ENCODE data around the gene TBCC. TPM values are rescaled to one million over a fixed set of nuclear protein-coding genes. Genes with fewer than 3 reads are reported as not detected.

The TBCC gene
- total and polyA plus RNA-seq, 10 of the 15 experiments (the other 5 are each of a cell fraction or from before 2014, with no cell fraction given), result 2.5 to 41.9 (median 20.3) TPM

GRCh38 chr6:42783177-42783875 lies 37.4 kb upstream of the TBCC start (continued):
- TF ChIP-seq NKRF (conservative IDR thresholded peaks at IDR 0.05), result peak; percentile 56; the same call in 1 of the 2 replicates
- peak; percentile 13; the same call in 1 of the 2 replicates for TF ChIP-seq HCFC1 (IDR thresholded peaks at IDR 0.05; ENCODE audit: low read length)
- peak; percentile 30; the same call in 1 of the 2 replicates for TF ChIP-seq STAT1 (conservative IDR thresholded peaks at IDR 0.05)
- TF ChIP-seq PAX8 (IDR thresholded peaks at IDR 0.05), result peak; percentile 70
- TF ChIP-seq SMC3 (IDR thresholded peaks at IDR 0.05; ENCODE audit: borderline replicate concordance, low read length), result 0 out of 2 replicates have a peak, but pooled peaks have one; percentile 7
- TF ChIP-seq MXI1 (IDR thresholded peaks at IDR 0.05; ENCODE audit: low read depth, low read length), result peak; percentile 46; the same call in 1 of the 2 replicates
- peak; percentile 88 for TF ChIP-seq TAF1 (IDR thresholded peaks at IDR 0.05; ENCODE audit: borderline replicate concordance, low read depth, low read length)
- TF ChIP-seq SP1 (IDR thresholded peaks at IDR 0.05; ENCODE audit: low read depth, low read length), result no peak
- no peak for TF ChIP-seq IRF3 (IDR thresholded peaks at IDR 0.05)
- peak; percentile 2 for TF ChIP-seq MYC (IDR thresholded peaks at IDR 0.05; ENCODE audit: insufficient read depth, insufficient read length, insufficient replicate concordance, low read length, severe bottlenecking)
- 0 out of 2 replicates have a peak, but pooled peaks have one; percentile 20 for TF ChIP-seq CREM (IDR thresholded peaks at IDR 0.05; ENCODE audit: low read depth)
- TF ChIP-seq KDM1A (IDR thresholded peaks at IDR 0.05; ENCODE audit: borderline replicate concordance), result no peak
- 0 out of 2 replicates have a peak, but pooled peaks have one; percentile 69 for TF ChIP-seq RBBP5 (conservative IDR thresholded peaks at IDR 0.05)
- no peak for TF ChIP-seq PBX3 (IDR thresholded peaks at IDR 0.05; ENCODE audit: insufficient replicate concordance, low read depth, low read length)
- peak; percentile 61 for TF ChIP-seq NR2F1 (conservative IDR thresholded peaks at IDR 0.05)
- TF ChIP-seq ZNF687 (IDR thresholded peaks at IDR 0.05), result peak; percentile 38
- TF ChIP-seq FOXM1 (IDR thresholded peaks at IDR 0.05; ENCODE audit: low read depth, low read length), result peak; percentile 31; the same call in 1 of the 2 replicates
- no peak for TF ChIP-seq BCL3 (IDR thresholded peaks at IDR 0.05; ENCODE audit: borderline replicate concordance, insufficient read depth, low read depth, low read length, poor library complexity, severe bottlenecking)
- no peak for TF ChIP-seq ATF3 (IDR thresholded peaks at IDR 0.05; ENCODE audit: borderline replicate concordance, extremely low read depth, low read depth, low read length)
